HG03135 (cell line): ENCODE data around the gene RAD51B.

Experiments
- ATAC-seq: cut with Tn5 transposase; IDR thresholded peaks from one replicate; pipeline ENCODE4 v1.9.1; 2021; ENCODE audit warnings: mild to moderate bottlenecking, moderate library complexity; ENCODE audit not compliant: unreplicated experiment

RAD51B gene

DNA sequence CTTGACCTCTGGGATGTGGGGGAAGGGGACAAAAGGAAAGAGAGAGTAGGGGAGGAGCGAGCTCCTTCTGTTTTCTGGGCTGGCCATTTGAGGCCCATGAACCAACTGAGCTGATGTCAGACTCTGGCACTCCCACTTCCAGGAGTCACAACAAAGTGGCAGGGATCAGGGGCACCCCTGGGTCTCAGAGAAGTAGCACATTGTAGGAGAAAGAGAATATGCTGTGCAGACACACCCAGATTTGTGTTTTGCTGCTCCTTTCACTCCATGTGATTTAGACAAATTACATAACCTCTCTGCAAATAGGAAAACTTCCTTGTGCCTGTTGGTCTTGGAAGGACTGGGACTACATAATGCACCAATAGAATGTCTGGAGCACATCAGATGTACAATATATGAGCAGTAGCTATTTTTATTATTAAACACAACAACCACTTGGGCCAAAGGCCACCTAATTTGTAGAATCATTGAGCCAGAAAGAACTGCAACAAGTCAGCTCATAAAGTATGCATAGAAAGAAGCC, 707.8 kb downstream of the RAD51B start:
- no peak for ATAC-seq

DNA sequence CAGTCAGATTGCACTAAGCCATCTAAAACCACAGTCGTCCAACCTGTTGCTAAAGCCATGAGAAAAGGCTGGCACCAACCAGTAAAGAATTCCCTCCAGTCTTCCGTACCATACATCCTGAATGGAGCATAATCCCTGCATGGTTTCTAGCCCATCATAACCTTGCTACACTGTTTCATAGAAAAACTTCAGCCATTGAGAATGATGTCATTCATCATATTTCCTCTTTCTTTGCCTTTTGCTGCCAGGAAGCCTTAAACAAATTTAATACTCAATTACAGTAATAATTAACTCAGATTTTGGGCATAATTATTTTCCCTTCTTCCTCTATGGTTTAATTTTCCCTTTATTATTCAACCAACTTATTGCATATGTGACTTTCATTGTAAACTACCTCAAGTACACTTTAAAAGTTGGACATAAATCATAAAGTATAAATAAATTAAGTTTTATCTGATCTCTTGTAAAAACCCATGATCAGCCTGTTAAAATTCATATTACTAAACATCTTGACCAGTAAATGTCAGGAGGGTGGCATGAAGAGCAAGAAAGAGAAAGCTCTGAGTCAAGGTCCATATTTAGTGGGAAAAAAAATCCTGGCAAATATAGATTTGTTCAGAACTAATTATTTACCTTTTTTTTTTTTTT, 708.6 kb downstream of the RAD51B start:
- no peak for ATAC-seq

DNA sequence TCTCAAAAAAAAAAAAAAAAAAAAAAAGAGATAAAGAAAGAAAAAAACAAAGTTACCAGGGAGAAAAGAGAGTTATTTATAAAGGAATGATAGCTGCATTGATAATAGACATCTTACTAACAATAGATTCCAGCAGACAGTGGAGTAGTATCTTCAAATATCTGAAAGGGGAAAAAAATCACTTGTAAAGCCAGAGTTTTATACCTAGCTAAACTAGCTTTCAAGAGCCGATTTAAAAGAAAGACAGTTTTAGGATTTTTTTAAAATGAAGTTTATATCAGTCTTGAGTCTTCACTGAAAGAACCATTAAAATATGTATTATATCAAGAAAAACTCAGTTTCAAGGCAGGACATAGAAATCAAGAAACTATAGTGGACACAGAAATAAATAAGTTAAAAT, 710.9 kb downstream of the RAD51B start:
- no peak for ATAC-seq

DNA sequence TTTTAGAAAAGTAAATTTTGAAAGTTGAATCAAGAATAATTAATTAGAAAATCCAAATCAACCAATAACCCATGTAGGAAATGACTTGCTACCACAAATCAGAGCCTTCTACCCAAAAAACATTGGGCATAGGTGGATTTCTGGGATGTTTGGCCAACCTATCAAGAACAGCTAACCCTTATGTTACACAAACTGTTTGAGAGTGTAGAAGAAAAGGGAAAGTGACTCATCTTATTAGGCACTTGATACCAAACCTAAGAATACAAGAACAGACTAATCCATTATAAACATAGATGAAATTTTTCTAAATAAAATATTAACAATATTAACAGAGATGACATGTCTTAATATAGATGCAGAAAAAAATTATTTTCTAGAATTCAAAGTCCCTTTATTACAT, 712.9 kb downstream of the RAD51B start:
- ATAC-seq: no peak

DNA sequence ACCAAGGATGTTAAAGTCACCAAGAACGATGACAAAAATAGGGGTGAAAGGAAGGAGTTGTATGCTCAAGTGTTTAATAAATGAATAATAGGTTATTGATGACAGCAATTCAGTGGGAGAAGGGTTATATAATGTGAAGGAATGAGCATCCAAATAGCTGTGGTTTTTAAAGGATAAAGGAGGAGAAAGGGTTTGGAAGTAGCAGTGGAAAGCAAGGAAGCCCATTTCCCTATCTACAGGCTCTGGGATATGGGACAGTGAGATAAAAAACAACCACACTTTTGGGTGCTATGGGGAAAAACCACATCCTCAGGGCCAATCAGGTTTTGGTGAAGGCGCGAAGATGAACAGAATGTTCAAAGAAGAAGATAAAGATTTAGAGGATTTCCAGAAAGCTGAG, 714.7 kb downstream of the RAD51B start:
- no peak for ATAC-seq

DNA sequence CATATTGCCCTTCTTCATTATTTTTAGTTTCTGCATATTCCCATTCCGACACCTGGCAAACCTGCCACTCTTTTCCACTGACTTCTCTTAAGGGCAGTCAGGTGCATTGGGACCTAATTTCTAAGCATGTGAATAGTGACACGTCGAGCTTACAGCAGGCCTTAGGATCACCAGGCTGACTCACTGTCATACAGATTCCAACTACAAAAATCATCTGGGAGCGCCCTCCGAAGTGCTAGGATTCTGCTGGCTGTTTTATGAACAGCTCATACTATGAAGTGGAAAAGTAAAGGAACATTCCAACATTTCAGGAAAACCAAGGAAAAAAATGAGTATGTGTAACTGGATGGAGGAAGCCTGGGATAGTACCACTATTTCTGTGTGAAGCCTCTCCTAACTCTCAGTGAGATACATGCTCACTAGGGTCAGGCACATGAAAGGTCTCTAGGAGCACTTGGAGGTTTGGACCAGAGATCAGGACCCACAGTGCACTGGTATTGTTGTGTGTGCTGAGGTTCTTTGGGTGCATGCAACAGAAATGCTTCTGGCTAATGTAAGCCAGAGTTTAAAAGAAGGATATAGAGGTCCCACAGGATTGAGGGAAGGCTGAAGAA, 715.9 kb downstream of the RAD51B start:
- no peak for ATAC-seq

DNA sequence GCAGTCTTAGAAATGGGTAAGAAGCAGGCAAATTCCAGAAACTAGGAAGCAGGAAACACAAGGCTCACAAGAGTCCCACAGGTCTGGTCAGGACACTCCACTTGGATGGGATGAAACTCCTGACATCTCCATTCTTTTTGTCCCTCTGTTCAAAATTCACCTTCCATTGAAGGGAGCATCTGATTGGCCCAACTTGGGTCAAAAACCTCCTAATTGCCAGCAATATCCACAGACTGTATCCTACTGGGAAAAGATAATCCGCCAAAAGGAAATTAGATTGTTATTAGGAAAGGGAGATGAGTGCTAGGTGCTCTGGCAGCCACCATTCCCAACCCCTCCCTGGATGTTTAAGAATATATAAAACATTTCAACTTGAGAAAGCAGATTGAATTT, 716.4 kb downstream of the RAD51B start:
- ATAC-seq: no peak

DNA sequence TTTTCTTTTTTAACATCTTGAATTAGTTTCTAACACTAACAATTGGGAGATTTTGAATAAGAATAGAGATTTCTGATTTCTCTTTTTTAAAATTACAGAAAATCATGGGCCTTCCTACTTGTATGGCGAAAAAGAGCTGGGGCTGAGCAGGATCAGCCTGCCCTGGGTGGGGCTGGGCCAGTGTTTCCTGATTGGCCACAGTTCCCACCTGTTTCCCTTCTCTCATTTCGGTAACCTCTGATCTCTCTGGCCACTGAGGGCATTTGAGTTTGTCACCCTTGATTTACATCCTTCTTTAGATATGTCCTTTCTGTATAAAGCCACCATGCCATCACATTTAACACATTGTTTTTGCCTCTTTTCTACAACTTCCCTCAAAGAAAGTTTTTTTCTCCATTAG, 719.1 kb downstream of the RAD51B start:
- ATAC-seq: no peak

DNA sequence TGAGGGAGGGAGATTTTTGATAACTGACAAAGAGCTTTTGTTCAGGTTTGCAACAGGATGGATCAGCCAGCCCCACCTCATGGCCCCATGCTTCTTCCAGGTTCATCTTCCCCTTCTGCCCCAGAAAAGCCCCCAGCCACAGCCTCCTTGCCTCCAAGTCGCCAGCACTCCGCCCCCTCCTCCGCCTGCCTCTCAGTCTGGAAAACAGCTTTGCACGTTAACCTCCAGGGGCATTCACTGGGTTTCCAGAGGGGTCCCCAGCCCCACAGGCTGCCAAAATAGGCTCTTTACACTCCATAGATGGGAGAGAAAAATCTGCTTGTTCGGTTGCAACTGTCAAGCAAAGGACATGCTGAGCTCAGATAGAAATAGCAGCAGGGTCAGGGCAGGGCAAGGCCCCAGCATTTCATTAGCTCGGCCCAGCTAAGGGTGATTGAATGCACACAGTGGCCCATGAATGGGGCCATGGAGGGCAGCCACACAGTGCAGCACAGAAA, 719.7 kb downstream of the RAD51B start:
- ATAC-seq: no peak

DNA sequence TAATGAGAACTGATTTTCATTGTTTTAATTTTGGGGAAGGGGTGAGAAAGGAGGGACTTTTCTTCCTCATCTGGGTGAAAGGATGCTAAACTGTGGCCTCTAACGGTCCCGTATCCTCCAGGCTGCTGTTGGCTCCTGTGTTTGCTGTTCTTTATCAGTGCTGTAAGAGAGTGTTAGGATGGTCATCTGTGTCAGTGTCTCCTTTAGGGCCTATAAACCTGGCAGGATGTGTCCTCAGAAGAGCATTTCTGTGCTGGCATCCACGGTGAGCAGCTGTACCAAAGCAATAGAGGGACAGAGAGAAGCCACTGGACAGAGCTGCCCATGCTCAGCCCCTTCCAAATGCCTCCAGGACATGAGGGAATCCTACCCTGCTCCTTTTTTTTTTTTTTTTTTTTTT, 720.2 kb downstream of the RAD51B start:
- no peak for ATAC-seq

DNA sequence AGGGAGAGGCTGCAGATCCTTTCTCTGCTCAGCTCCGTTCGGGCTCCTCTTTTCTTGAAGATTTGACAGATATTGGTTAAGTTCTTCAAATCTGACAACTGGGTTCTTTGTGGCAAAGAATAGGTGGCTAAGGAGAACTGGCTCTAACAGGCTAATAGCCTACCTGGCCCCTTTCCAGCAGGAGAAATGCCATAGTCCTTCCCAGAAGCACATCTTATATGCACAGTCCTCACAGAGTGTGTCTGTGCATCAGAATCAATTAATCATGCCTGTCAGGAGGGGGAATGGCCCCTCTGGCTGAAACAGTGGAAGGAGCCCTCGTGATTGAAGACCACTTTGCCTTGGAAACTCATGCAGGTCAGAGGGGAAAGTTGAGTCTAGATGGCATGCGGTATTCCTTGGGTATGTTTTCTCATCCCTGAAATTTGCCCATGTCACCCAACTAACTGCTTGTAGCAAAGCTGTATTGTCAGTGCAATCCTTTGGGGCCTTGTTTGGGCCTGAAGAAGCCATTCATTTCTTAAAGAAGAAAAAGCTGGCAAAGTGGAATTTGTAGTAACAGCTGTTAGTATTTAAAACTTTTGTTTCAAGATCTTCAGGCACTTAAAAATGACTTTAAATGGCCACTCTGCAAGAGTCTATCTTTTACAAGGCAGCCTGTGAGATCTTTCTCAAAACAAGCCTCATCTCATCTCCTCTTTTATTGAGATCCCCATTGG, 721.8 kb downstream of the RAD51B start:
- no peak for ATAC-seq

DNA sequence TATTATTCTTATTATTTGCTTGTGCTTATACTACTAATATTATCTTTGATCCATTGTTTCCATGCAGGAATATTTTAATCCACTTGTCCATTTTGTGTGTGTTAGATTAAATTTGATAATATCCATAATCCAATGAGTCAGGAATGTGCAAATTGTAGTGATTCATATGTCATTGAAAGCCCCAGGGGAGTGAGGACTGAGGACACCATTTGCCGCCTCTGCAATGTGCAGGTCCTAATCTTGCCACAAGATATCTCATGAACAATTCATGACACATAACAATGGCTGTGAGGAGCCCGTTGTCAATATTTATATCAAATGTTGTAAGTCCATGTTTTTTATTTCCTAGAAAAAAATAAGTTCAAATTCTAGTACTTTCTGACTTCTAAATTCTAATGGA, 722.8 kb downstream of the RAD51B start:
- no peak for ATAC-seq

DNA sequence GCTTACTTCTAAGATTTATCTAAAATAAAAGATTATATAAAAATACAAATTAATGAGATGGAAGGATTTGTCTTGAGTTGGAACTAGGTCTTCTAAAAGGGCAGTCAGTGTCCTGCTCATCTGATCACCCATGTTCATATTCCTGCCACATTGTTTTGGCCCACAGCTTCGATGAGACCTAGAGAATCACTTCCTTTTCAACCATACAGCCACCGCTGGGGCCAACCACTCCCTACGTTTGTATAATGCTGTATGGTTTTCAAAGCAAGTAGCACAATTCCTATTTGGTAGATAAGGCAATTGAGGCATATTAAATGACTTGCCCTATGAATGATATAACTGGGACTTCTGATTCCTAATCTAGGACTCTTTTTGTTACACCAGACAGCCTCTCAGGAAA, 723.9 kb downstream of the RAD51B start:
- ATAC-seq: no peak

DNA sequence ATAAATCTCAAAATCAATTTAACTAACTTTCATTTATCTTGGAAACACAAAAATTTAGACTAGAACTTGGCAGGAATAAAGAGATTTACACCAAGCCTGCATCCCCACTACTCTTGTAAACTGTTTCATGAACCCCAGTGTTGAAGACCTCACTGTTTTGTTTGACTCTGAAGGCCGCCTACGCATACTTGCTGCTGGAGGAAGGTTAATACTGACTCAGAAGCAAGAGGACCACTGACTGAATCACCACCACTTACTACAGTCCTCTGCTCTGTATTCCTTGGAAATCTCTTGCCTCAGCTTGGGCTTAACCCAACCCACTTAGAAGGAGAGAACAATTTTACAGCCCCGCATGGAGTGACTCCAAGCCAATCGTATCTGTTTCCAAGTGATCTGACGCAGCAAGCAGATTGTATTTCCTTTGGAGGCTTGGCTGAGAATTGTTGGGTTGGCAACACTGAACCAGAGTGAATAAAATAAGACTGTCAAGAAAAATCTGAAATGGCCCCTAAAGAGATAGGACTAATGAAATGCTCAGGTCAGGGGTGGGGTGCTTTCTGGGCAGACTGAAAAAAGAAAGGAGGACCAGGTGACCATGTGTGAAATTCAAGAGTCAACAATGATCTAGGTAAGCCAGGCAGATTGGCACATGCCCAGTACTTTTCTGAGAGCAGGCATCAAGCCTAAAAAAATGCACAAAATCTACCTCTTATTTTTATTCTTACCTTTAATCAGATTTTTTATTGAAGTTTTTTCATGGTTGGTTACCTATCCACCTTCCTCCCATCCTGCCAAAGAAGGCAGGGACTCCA, 724.7 kb downstream of the RAD51B start:
- ATAC-seq: no peak

DNA sequence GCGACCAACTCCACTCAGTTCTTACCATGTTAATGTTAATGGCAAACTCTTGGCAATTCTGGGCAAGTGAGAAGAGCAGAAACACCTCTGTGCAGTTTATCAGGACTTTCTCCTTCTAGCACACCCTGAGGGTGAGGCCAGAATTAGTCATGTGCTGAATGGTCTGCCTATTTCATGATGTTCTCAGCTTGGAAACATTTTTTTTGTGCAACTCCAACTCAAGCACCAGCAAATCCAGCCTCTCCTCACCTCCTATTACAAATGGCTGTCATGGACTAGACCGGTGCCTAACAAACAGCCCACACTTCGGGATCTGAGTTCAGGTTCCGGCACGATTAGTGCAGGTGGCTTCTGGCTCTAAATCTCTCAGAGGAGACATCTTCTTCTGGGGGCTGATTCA, 727.3 kb downstream of the RAD51B start:
- no peak for ATAC-seq

DNA sequence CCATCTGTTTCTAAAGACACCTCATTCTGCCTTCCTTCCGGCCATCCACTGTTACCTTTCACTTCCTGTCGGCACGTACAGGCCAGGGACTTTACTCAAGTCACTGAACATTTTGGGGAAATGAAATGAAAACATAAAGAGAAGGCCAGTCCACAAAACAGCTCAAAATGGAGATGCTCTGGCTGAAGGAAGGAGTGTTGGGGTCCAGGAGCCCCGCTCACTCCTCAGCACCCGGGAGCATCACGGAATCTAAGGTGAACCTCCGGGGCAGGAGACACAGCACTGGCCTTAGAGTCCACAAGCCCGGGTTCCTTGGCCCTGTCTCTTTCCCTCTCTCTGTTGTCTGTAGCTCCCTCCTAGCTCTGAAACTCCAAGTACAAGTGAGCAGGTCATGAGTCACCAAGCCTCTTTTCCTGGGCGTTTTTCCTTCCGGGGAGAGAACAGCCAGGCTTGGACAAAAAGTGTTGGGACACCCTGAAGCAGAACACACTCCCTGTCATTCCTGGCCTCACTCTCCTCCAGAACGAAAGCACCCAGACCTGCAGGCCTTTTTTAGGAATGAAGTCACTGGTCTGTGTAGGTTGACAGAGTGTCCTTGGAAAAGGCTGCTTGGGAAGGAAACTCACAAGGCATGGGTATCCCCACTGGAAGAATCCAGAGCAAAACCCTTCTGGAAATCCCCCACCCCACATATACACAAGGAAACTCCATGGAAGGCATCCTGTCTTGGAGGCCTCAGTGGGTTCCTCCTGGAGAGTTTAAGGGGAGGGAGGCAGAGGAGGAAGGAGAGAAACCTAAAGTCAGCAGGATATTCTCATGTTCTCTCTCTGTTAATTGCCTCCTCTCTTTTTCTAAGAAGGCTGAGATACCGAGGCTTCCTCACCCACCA, 728.0 kb downstream of the RAD51B start:
- no peak for ATAC-seq

DNA sequence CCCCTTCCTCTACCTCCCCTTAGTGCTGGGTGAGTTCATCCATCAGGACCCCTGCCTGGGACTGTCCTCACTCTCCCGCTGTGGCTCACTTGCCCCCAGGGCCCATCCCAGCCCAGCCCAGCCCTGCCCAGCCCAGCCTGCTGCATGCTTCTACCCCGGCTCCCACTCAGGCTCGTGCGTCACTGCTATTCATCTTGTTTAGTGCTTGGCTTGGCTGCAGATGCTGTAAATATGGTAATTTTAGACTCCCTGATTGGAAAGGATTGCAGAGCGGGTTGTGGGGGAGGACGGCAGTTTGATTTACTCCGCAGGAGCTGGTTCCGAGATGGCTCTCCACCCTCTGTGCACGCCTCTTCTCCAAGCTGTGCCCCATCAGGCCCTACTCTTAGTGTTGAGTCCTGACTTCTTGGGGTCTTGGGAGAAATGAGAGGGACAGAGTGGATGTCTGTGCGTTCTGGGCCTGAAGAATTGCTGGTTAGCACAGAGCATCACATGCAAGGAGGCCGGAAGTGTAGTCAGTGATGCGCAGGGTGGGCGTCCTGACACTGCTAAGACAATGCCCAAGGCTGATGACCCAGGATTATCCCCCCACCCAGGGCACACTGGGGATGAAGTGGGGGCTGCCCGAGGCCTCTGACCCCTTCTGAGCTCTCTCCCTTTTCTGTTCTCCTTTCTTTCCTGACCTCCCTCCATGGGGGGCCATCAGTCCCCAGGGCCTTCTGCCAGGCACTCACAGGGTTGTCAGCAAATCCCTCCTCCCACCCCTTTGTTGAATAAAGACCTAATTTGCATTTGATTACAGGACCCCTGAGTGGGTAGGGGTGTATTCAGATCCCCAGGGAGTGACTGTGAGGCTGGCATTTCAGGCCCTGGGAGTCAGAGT, 728.9 kb downstream of the RAD51B start:
- ATAC-seq: no peak

DNA sequence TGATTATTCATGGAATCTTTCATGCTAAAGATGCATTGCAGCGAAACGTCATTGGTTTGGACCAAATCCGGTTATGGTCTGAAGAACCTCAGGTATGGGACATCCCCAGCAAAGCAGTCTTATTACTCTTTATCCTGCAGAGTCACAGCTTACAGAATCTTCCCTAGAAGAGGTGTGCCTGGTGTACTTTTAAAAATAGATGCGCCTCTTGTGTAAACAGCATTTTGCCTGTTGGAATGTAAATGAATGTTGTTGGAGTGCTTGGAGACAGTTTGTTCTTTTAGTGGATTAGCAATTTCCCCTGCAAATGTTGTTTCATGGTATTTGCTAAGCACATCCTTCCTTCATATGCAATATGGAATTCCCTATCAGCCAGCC, 730.7 kb downstream of the RAD51B start:
- ATAC-seq: no peak

DNA sequence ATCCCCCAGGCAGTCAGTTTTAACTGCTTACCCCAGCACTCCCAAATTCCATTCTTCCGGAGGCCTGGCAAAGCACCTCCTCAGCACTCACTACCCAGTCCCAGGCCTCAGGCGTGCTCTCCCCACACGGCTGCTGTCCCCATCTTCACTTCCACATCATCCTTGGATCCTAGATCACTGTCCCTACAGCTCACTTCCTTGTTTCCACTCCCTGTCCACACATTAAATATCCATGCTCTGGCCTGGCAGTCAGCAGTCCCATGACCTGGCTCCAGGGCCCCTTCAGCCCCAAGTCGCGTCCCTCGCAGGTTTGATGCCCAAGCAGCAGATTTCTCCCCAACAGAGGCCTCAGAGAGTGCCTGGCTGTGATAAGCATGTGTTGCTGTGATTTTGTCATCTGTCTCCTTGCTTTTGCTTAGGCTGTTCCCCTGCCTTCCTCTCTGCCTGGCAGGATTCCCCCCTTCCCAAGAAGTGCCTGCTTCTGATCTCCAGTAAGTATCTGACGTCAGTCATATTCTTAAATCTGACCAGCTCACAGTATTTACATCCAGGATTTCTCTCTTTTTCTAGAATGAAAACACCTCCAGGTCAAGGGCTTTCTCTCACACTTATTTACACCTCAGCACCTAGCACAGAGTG, 731.6 kb downstream of the RAD51B start:
- ATAC-seq: no peak
